ENCODE results near the gene VPS37C.
A peak's percentile ranks its signal among the peaks of the same experiment; 100 is the strongest.

VPS37C gene

GRCh38 chr11:61119571-61119970 is 41.7 kb downstream of the VPS37C start:
- no peak for DNase-seq
- Mint-ChIP-seq H3K36me3 (peaks cover 93% of the 10 kb centered on the region), H3K4me3 (peak overlapping the region; percentile 52), H3K4me1 (peaks cover 80% of the 10 kb centered on the region), H3K9me3 (no peaks in the 10 kb centered on the region), H3K27ac (peak overlapping the region; percentile 86), H3K27me3 (no peaks in the 10 kb centered on the region)
- CTCF ChIA-PET = interaction anchor here (1.7 to 2.7 kb wide), 4 partner anchors 9 to 149 kb away, joined by 5 to 7 read pairs (median 6); no protein-coding TSS in a partner anchor

DNA sequence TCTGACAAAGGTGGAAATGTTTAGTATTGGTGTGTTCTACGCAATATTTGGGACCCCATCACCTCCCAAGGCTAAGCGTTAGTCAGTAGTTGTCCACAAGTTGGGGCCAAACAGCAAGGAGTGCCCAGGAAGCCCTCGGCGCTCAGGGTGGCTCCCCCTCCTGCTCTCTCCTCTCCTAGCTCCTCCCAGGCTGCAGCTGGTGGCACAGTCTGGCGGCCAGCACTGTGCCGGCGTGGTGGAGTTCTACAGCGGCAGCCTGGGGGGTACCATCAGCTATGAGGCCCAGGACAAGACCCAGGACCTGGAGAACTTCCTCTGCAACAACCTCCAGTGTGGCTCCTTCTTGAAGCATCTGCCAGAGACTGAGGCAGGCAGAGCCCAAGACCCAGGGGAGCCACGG is 42.2 kb downstream of the VPS37C start:
- Mint-ChIP-seq H3K4me3 (no peak overlapping the region), H3K27me3 (no peaks in the 10 kb centered on the region), H3K9me3 (no peaks in the 10 kb centered on the region), H3K27ac (peak overlapping the region; percentile 86), H3K4me1 (peaks cover 85% of the 10 kb centered on the region), H3K36me3 (peaks cover 91% of the 10 kb centered on the region)
- CTCF ChIA-PET = interaction anchor here (1.7 to 2.7 kb wide), 3 partner anchors 10 to 149 kb away, joined by 3 to 7 read pairs (median 6); no protein-coding TSS in a partner anchor
- no peak for DNase-seq

GRCh38 chr11:61118406-61118805 is 42.8 kb downstream of the VPS37C start:
- Mint-ChIP-seq H3K4me1 (peaks cover 91% of the 10 kb centered on the region), H3K27me3 (no peaks in the 10 kb centered on the region), H3K27ac (peak overlapping the region; percentile 86), H3K36me3 (peaks cover 91% of the 10 kb centered on the region), H3K9me3 (no peaks in the 10 kb centered on the region), H3K4me3 (peak overlapping the region; percentile 15)
- CTCF ChIA-PET = interaction anchor here (1.0 to 2.7 kb wide), 4 partner anchors 10 to 219 kb away, joined by 3 to 7 read pairs (median 4); no protein-coding TSS in a partner anchor
- no peak for DNase-seq

- peak overlapping the region; percentile 15 for H3K4me3 Mint-ChIP-seq
These were observed 43.2 kb downstream of the VPS37C start for GRCh38 chr11:61118004-61118403.

GRCh38 chr11:61117168-61117520 is 44.1 kb downstream of the VPS37C start:
- Mint-ChIP-seq H3K4me3 (no peak overlapping the region), H3K27me3 (no peaks in the 10 kb centered on the region), H3K27ac (peak overlapping the region; percentile 69), H3K36me3 (peaks cover 91% of the 10 kb centered on the region), H3K4me1 (peaks cover 93% of the 10 kb centered on the region), H3K9me3 (no peaks in the 10 kb centered on the region)
- DNase-seq = no peak
- CTCF ChIA-PET = interaction anchor here (2.7 kb wide), 1 partner anchor 12 kb away, joined by 7 read pairs; no protein-coding TSS in a partner anchor

More at GRCh38 chr11:61118004-61118403, 43.2 kb downstream of the VPS37C start:
- H3K9me3 Mint-ChIP-seq = no peaks in the 10 kb centered on the region
- H3K27me3 Mint-ChIP-seq = no peaks in the 10 kb centered on the region
- CTCF ChIA-PET = interaction anchor here (1.0 to 2.7 kb wide), 3 partner anchors 11 to 219 kb away, joined by 3 to 7 read pairs (median 3); no protein-coding TSS in a partner anchor
- H3K36me3 Mint-ChIP-seq = peaks cover 91% of the 10 kb centered on the region
- H3K4me1 Mint-ChIP-seq = peaks cover 92% of the 10 kb centered on the region
- H3K27ac Mint-ChIP-seq = no peak overlapping the region
- DNase-seq = no peak

- CTCF ChIA-PET = interaction anchor here (0.7 to 2.7 kb wide), 2 partner anchors 12 to 201 kb away, joined by 3 to 7 read pairs; no protein-coding TSS in a partner anchor
- peak overlapping the region; percentile 69 for H3K27ac Mint-ChIP-seq
- H3K36me3 Mint-ChIP-seq = peaks cover 91% of the 10 kb centered on the region
- H3K4me1 Mint-ChIP-seq = peaks cover 94% of the 10 kb centered on the region
- no peaks in the 10 kb centered on the region for H3K27me3 Mint-ChIP-seq
- no peaks in the 10 kb centered on the region for H3K9me3 Mint-ChIP-seq
- no peak for DNase-seq
- H3K4me3 Mint-ChIP-seq = no peak overlapping the region
These were observed 44.6 kb downstream of the VPS37C start for GRCh38 chr11:61116426-61117167.

DNA sequence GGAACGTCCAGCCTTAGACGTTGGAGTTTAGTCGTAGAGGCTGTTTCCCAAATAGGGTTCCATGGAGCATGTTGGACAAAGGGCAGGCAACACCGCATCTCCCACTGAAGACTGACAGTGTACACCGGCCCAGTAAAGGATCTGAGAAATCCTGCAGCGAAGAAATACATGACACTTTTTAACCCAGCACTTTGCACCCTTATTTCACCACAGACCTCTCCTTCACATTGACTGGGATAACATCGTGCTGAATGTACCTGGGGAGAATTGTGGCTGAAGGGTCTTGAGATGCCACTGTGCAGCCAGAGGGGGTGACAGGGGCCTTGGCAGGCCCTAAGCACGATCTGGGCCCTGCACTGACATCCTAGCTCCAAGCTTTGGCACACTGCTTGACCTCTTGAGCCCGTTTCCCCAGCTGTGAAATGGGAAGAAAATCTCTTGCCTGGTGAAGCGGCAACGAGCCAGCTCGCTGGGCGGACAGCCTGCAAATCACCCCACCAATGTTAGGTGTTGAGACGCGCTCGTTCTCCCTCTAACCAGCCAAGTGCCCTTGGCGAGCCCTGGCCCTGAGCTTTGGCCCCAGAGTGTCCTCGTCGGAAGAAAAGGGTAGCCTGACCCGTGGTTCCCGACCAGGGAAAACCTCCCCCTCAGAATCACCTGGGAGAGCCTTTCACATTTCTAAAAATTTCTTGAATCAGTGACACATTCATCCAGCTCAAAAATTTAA is 45.6 kb downstream of the VPS37C start:
- peaks cover 94% of the 10 kb centered on the region for H3K4me1 Mint-ChIP-seq
- no peaks in the 10 kb centered on the region for H3K27me3 Mint-ChIP-seq
- H3K4me3 Mint-ChIP-seq = no peak overlapping the region
- CTCF ChIA-PET = interaction anchor here (0.7 to 6.2 kb wide), 2 partner anchors 13 to 200 kb away, joined by 3 to 29 read pairs; no protein-coding TSS in a partner anchor
- no peak for DNase-seq
- peaks cover 88% of the 10 kb centered on the region for H3K36me3 Mint-ChIP-seq
- H3K27ac Mint-ChIP-seq = peak overlapping the region; percentile 69
- H3K9me3 Mint-ChIP-seq = no peaks in the 10 kb centered on the region

DNA sequence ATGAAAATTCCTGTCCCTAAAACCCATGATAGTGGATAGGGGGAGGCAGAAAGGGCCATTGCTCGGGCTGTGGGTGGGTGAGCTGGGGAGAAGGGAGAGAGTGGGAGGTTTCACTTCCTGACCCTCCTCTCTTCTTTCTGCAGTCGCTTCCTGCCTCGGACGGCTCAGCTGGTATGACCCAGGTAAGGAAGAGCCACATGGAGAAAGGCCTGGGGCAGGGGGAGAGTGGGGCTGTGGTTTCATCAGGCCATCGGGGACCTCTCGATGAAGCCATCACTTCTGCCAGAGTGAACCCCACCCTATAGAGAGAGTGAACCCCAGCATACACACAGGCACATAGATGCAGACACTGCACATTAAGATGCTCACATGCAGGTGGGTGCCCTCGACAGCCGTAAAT is 46.3 kb downstream of the VPS37C start:
- H3K27me3 Mint-ChIP-seq = no peaks in the 10 kb centered on the region
- H3K36me3 Mint-ChIP-seq = peaks cover 88% of the 10 kb centered on the region
- DNase-seq = peak; percentile 52
- peaks cover 94% of the 10 kb centered on the region for H3K4me1 Mint-ChIP-seq
- H3K4me3 Mint-ChIP-seq = no peak overlapping the region
- CTCF ChIA-PET = interaction anchor here (0.6 to 6.2 kb wide), 2 partner anchors 14 to 115 kb away, joined by 4 to 29 read pairs; no protein-coding TSS in a partner anchor
- H3K27ac Mint-ChIP-seq = peak overlapping the region; percentile 49
- H3K9me3 Mint-ChIP-seq = no peaks in the 10 kb centered on the region

DNA sequence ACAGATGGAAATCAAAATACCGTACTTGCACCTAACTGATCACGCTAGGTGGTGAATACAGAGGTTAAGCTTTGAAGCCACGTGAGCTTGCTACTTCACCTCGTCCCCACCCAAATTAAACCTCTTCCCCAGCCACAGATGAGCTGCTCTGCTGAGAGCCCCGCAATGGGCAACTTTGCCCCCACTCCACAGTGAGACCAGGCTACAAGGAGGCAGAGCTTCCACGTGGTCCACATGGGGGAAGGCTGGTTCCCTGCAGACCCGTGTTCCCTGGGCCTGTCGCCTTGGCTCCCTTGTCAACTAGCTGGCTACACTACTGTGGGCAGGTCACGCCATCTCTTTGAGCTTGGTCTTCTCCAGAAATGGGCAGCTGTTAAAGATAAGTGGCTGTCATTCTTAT is 48.0 kb downstream of the VPS37C start:
- Mint-ChIP-seq H3K4me3 (peak overlapping the region; percentile 76), H3K27me3 (no peaks in the 10 kb centered on the region), H3K36me3 (peaks cover 87% of the 10 kb centered on the region)

DNA sequence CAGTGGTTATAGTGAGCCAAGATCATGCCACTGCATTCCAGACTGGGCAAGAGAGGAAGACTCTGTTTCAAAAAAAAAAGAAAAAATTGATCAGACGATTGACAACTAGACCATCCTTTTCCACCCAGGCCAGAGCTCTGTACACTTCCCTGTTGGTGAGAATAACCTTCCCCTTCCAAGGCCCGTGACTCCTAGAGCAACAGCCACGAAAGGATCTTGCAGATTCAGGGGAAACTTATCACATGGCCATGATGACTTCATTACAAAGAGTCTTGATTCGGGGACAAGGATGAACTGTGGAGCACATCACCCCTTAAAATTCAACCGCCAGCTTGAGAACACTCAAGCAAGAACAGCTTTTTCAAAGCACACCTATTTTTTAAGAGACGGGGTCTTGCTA is 48.7 kb downstream of the VPS37C start:
- Mint-ChIP-seq H3K27me3 (no peaks in the 10 kb centered on the region), H3K36me3 (peaks cover 90% of the 10 kb centered on the region), H3K4me3 (peak overlapping the region; percentile 76), H3K27ac (peak overlapping the region; percentile 88), H3K4me1 (peaks cover 98% of the 10 kb centered on the region), H3K9me3 (no peaks in the 10 kb centered on the region)
- DNase-seq = no peak
- CTCF ChIA-PET = interaction anchor here (0.8 to 6.2 kb wide), 11 partner anchors 11 to 208 kb away, joined by 3 to 32 read pairs (median 4); partner anchors contain the start of gene CD5

More for the DNA sequence above, 48.0 kb downstream of the VPS37C start:
- H3K9me3 Mint-ChIP-seq = no peaks in the 10 kb centered on the region
- H3K4me1 Mint-ChIP-seq = peaks cover 94% of the 10 kb centered on the region
- CTCF ChIA-PET = interaction anchor here (0.8 to 6.2 kb wide), 7 partner anchors 16 to 208 kb away, joined by 3 to 32 read pairs (median 3); no protein-coding TSS in a partner anchor
- DNase-seq = no peak
- peak overlapping the region; percentile 88 for H3K27ac Mint-ChIP-seq

DNA sequence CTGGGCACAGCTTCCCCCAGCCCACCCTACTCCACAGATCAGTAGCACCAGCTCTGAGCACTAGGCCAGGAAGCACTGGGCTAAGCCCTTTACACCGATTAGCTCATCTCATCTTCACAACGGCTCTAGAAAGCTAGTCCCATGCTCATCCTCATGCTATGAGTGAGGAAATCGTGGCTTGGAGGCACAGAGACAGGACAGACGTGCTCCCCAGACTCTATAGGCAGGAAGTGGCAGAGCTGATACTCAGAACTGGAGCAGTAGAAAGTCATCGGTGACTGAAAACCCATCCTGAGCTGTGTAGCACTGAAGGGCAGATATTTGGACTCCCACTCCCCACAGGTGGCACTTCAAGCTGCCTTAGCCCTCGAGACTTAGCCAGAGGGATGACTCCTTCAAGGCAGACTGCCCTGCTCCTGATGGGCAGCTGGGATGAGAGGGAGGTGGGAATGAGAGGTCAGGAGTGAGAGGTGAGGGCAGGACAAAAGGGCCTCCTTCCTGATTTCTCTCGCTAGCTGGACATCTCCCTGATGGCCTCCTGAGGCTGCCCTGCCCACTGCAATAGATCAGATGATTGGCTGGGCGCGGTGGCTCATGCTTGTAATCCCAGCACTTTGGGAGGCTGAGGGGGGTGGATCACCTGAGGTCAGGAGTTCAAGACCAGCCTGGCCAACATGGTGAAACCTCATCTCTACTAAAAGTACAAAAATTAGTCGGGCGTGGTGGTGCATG is 49.3 kb downstream of the VPS37C start:
- peaks cover 99% of the 10 kb centered on the region for H3K4me1 Mint-ChIP-seq
- CTCF ChIA-PET = interaction anchor here (0.9 to 6.2 kb wide), 16 partner anchors 9 to 207 kb away, joined by 3 to 32 read pairs (median 3); partner anchors contain the start of gene CD5
- peak overlapping the region; percentile 76 for H3K4me3 Mint-ChIP-seq
- peak; percentile 82 for DNase-seq
- H3K9me3 Mint-ChIP-seq = no peaks in the 10 kb centered on the region
- no peaks in the 10 kb centered on the region for H3K27me3 Mint-ChIP-seq
- peak overlapping the region; percentile 88 for H3K27ac Mint-ChIP-seq
- H3K36me3 Mint-ChIP-seq = peaks cover 90% of the 10 kb centered on the region

GRCh38 chr11:61111050-61111435 is 50.2 kb downstream of the VPS37C start:
- peaks cover 99% of the 10 kb centered on the region for H3K4me1 Mint-ChIP-seq
- H3K4me3 Mint-ChIP-seq = peak overlapping the region; percentile 76
- no peaks in the 10 kb centered on the region for H3K9me3 Mint-ChIP-seq

GRCh38 chr11:61110255-61111049 is 50.8 kb downstream of the VPS37C start:
- CTCF ChIA-PET = interaction anchor here (1.0 to 6.2 kb wide), 6 partner anchors 19 to 134 kb away, joined by 3 to 32 read pairs (median 10); no protein-coding TSS in a partner anchor
- H3K27ac Mint-ChIP-seq = peak overlapping the region; percentile 88
- no peak for DNase-seq
- peaks cover 98% of the 10 kb centered on the region for H3K4me1 Mint-ChIP-seq
- H3K9me3 Mint-ChIP-seq = no peaks in the 10 kb centered on the region
- no peaks in the 10 kb centered on the region for H3K27me3 Mint-ChIP-seq
- peaks cover 87% of the 10 kb centered on the region for H3K36me3 Mint-ChIP-seq
- H3K4me3 Mint-ChIP-seq = peak overlapping the region; percentile 30

More at GRCh38 chr11:61111050-61111435, 50.2 kb downstream of the VPS37C start:
- H3K27me3 Mint-ChIP-seq = no peaks in the 10 kb centered on the region
- peak overlapping the region; percentile 88 for H3K27ac Mint-ChIP-seq
- peaks cover 89% of the 10 kb centered on the region for H3K36me3 Mint-ChIP-seq
- no peak for DNase-seq
- CTCF ChIA-PET = interaction anchor here (1.0 to 6.2 kb wide), 12 partner anchors 8 to 196 kb away, joined by 3 to 32 read pairs (median 4); partner anchors contain the start of gene CD5
